Myometrial cell (primary cell): ENCODE measurements around the gene MAGED4. TPM values are rescaled to one million over a fixed set of nuclear protein-coding genes. Genes with fewer than 3 reads are reported as not detected.

Experiments used
- total RNA-seq: library from RNA; depleted of rRNA; stranded (reverse); fragments of >200 nt; gene quantifications from 2 replicates; pipeline ENCODE4 v1.2.3, GENCODE V29; 2015

MAGED4 gene
- 8.1 and 19.0 TPM in 2 replicates for total RNA-seq

GRCh38 chrX:52184440-52185077 lies at the start of gene MAGED4:
Gene MAGED4, plus strand, starts transcription at chrX:52184888. Its CDS starts 1,035 bp downstream, at chrX:52185923.

Other genes starting within 250 kb of the MAGED4 start
- 87.9 and 112 TPM in 2 replicates for gene MAGED4B, start 115.7 kb upstream of the MAGED4 start, total RNA-seq
- gene XAGE2, start 184.1 kb downstream of the MAGED4 start, total RNA-seq, result not detected in 2 replicates